ENCODE results near the gene KYAT1. TPM values are rescaled to one million over a fixed set of nuclear protein-coding genes. Genes with fewer than 3 reads are reported as not detected.
A peak's percentile ranks its signal among the peaks of the same experiment; 100 is the strongest.

Gene KYAT1
- total and polyA plus RNA-seq, 12 donors = 8.9 to 20.3 (median 11.1) TPM

- Histone ChIP-seq H3K36me3 (peaks cover 0 to 60% (median 7%) of the 10 kb centered on the region in 9 donors), H3K27ac (peak overlapping the region in 8 of 10 donors; percentile 49 to 100 (median 60)), H3K9me3 (no peaks in the 10 kb centered on the region), H3K4me3 (peak overlapping the region in 1 of 10 donors; percentile 4), H3K4me1 (peaks cover 12 to 70% (median 58%) of the 10 kb centered on the region in 9 donors), H3K27me3 (no peaks in the 10 kb centered on the region)
- ATAC-seq = peak in 1 of 8 donors; percentile 21
- 55 to 61% methylated on average over 15 of the region's 15 CpGs for WGBS, 2 donors
- DNase-seq = no peak
- no peak for TF ChIP-seq CTCF (IDR thresholded peaks at IDR 0.05)
- intact Hi-C loops (cut with DNase I) = no loop called here
These were observed 4.0 kb upstream of the KYAT1 start for GRCh38 chr9:128885798-128886197.

GRCh38 chr9:128885376-128885775, 3.6 kb upstream of the KYAT1 start:
- WGBS, 2 donors = 79 to 89% methylated on average over 8 of the region's 8 CpGs
- no peak for TF ChIP-seq CTCF (IDR thresholded peaks at IDR 0.05)
- intact Hi-C loops (cut with DNase I) = no loop called here
- peak overlapping the region in 2 of 10 donors; percentile 2 to 4 for H3K4me3 ChIP-seq
- no peaks in the 10 kb centered on the region for H3K9me3 ChIP-seq
- peaks cover 12 to 74% (median 62%) of the 10 kb centered on the region in 9 donors for H3K4me1 ChIP-seq
- ATAC-seq (no peak), DNase-seq (no peak)
- peak overlapping the region in 8 of 10 donors; percentile 49 to 100 (median 60) for H3K27ac ChIP-seq
- H3K36me3 ChIP-seq = peaks cover 0 to 56% (median 7%) of the 10 kb centered on the region in 9 donors
- no peaks in the 10 kb centered on the region for H3K27me3 ChIP-seq

- intact Hi-C loops (cut with DNase I) = loop anchor here in 5 of 10 donors (5.0 kb wide), 3 partner anchors 33 to 43 kb away; partner anchors contain the start of gene PHYHD1 (in 1 of the 5)
- no peak for DNase-seq
- Histone ChIP-seq H3K9me3 (no peaks in the 10 kb centered on the region), H3K27me3 (no peaks in the 10 kb centered on the region), H3K27ac (peak overlapping the region in 8 of 10 donors; percentile 54 to 100 (median 99)), H3K36me3 (peaks cover 0 to 47% (median 7%) of the 10 kb centered on the region in 9 donors), H3K4me1 (peaks cover 12 to 84% (median 71%) of the 10 kb centered on the region in 9 donors), H3K4me3 (peak overlapping the region in 6 of 10 donors; percentile 96 to 99 (median 98))
- no peak for TF ChIP-seq CTCF (IDR thresholded peaks at IDR 0.05)
- WGBS, 2 donors = 43 to 78% methylated on average over 2 of the region's 2 CpGs
- no peak for ATAC-seq
These were observed 2.4 kb upstream of the KYAT1 start for GRCh38 chr9:128884164-128884563.

- peaks cover 4 to 84% (median 67%) of the 10 kb centered on the region in 9 donors for H3K4me1 ChIP-seq
- no peak for TF ChIP-seq CTCF (IDR thresholded peaks at IDR 0.05)
- H3K27ac ChIP-seq = peak overlapping the region; percentile 96 to 100 (median 98)
- WGBS, 2 donors = 1% methylated on average over 19 of the region's 19 CpGs
- H3K36me3 ChIP-seq = peaks cover 0 to 35% (median 7%) of the 10 kb centered on the region in 9 donors
- no peaks in the 10 kb centered on the region for H3K9me3 ChIP-seq
- ATAC-seq = peak in 3 of 8 donors; percentile 2 to 6 (median 2)
- no peaks in the 10 kb centered on the region for H3K27me3 ChIP-seq
- intact Hi-C loops (cut with DNase I) = loop anchor here in 8 of 10 donors (1.0 to 5.0 kb wide), 7 partner anchors 34 to 44 kb away; partner anchors contain the start of gene PHYHD1 (in 2 of the 8)
- no peak for DNase-seq
- H3K4me3 ChIP-seq = peak overlapping the region; percentile 81 to 99 (median 96)
These were observed 1.2 kb upstream of the KYAT1 start for GRCh38 chr9:128882677-128883603.
